HCT116 (cell line): Measurements from ENCODE around the gene GID4. TPM values are rescaled to one million over a fixed set of nuclear protein-coding genes. Genes with fewer than 3 reads are reported as not detected.

Source experiments
- ATAC-seq: fragments of 200-7000 bp; cut with Tn5 transposase; 2 replicates; pipeline ENCODE4 v1.9.1; 2020; ENCODE audit warnings: mild to moderate bottlenecking, moderate library complexity
- BruUV-seq: library from RNA; stranded (reverse); fragments of 400-500 nt; replicated peaks from 2 replicates; lab custom pipeline; 2021; lab: Mats Ljungman, UMichigan
- CTCF ChIA-PET: fragments of 300-600 bp; sonication (Branson Sonifier 250); formaldehyde crosslinking; loops from one replicate; lab custom pipeline; 2021; ENCODE audit warnings: antibody characterized with exemption; lab: Charles Lee
- POLR2A ChIA-PET: fragments of 300-600, 350-600 bp; sonication (Branson Sonifier 250); formaldehyde crosslinking; loops from one replicate; lab custom pipeline; 2021; ENCODE audit warnings: antibody characterized with exemption; lab: Charles Lee
- RAD21 ChIA-PET, 2 experiments: fragments of 300-600 bp; sonication (Branson Sonifier 250); formaldehyde crosslinking; loops; one replicate each; lab custom pipeline; 2023; ENCODE audit warnings: low total read pairs in 2 of 2; ENCODE audit not compliant: uncharacterized antibody in 2 of 2, unreplicated experiment in 2 of 2, low non-redundant PET in 1 of 2; lab: Charles Lee
- DNase-seq: peaks from one replicate; pipeline ENCODE4 v3.0.0-alpha.2; 2010; ENCODE audit warnings: low read depth, low spot score
- H2AFZ ChIP-seq: fragments of 200-600 bp; shearing (Covaris generic), sonication (generic); 2 replicates; pipeline ENCODE4 v1.6.1; 2017; ENCODE audit warnings: low read depth, mixed run types, mixed read lengths, antibody characterized with exemption, low read length; ENCODE audit not compliant: poor library complexity, severe bottlenecking
- H3K27ac ChIP-seq: 2 replicates; pipeline ENCODE4 v1.5.1; 2012; ENCODE audit warnings: low read depth, low read length
- H3K27me3 ChIP-seq: fragments of 200-600 bp; sonication (generic); 2 replicates; pipeline ENCODE4 v1.6.1; 2016; ENCODE audit warnings: mixed run types, low read length, mixed read lengths; ENCODE audit not compliant: insufficient read depth
- H3K36me3 ChIP-seq, 2 experiments: fragments of 200-500 bp in 1 of 2; fragments of 200-600 bp in 1 of 2; sonication (Bioruptor generic) in 1 of 2; sonication (generic) in 1 of 2; 2 replicates each; pipeline versions ENCODE4 v1.5.1 to v1.6.1; 2014 to 2016; ENCODE audit warnings: low read length in 2 of 2, inconsistent platforms in 1 of 2, mixed read lengths in 1 of 2, mixed run types in 1 of 2; ENCODE audit not compliant: insufficient read depth in 2 of 2, control insufficient read depth in 1 of 2
- H3K4me1 ChIP-seq, 2 experiments: fragments of 200-600 bp in 1 of 2; sonication (generic) in 1 of 2; 2 replicates each; pipeline versions ENCODE4 v1.5.1 to v1.6.1; 2012 to 2017; ENCODE audit warnings: low read length in 2 of 2, inconsistent platforms in 1 of 2, mild to moderate bottlenecking in 1 of 2, mixed read lengths in 1 of 2, mixed run types in 1 of 2, moderate library complexity in 1 of 2; ENCODE audit not compliant: insufficient read depth in 2 of 2, control insufficient read depth in 1 of 2
- H3K4me2 ChIP-seq: fragments of 200-600 bp; sonication (generic); 2 replicates; pipeline ENCODE4 v1.6.1; 2017; ENCODE audit warnings: mixed run types, low read length, mixed read lengths
- H3K4me3 ChIP-seq, 2 experiments: fragments of 200-600 bp in 1 of 2; sonication (generic) in 1 of 2; replicated peaks in 1 of 2; 2 replicates each; pipeline ENCODE4 v1.5.1; 2011 to 2016; ENCODE audit warnings: low read length in 2 of 2, control low read depth in 1 of 2, low read depth in 1 of 2, mild to moderate bottlenecking in 1 of 2, mixed read lengths in 1 of 2, mixed run types in 1 of 2
- H3K79me2 ChIP-seq: fragments of 200-600 bp; sonication (generic); 2 replicates; pipeline ENCODE4 v1.6.1; 2017; ENCODE audit warnings: mild to moderate bottlenecking, mixed run types, low read length, moderate library complexity, mixed read lengths; ENCODE audit not compliant: insufficient read depth
- H3K9ac ChIP-seq: fragments of 200-600 bp; sonication (generic); 2 replicates; pipeline ENCODE4 v1.6.1; 2016; ENCODE audit warnings: low read length, mixed read lengths
- H3K9me2 ChIP-seq: fragments of 200-600 bp; sonication (generic), shearing (Covaris generic); 2 replicates; pipeline ENCODE4 v1.6.1; 2017; ENCODE audit warnings: mixed run types, mild to moderate bottlenecking, moderate library complexity; ENCODE audit not compliant: insufficient read depth
- H3K9me3 ChIP-seq, 2 experiments: fragments of 200-500 bp in 1 of 2; fragments of 200-600 bp in 1 of 2; sonication (Bioruptor generic) in 1 of 2; sonication (generic) in 1 of 2; 2 replicates each; pipeline ENCODE4 v1.6.1; 2014 to 2017; ENCODE audit warnings: low read length in 2 of 2, mixed read lengths in 2 of 2, inconsistent platforms in 1 of 2, low read depth in 1 of 2, mild to moderate bottlenecking in 1 of 2, mixed run types in 1 of 2, moderate library complexity in 1 of 2; ENCODE audit not compliant: control insufficient read depth in 1 of 2, insufficient read depth in 1 of 2
- H4K20me1 ChIP-seq: fragments of 200-600 bp; sonication (generic), shearing (Covaris generic); 2 replicates; pipeline ENCODE4 v1.6.1; 2017; ENCODE audit warnings: mixed run types, mild to moderate bottlenecking, moderate library complexity; ENCODE audit not compliant: insufficient read depth
- ATF3 ChIP-seq: IDR thresholded peaks from 2 replicates; pipeline ENCODE4 v1.6.1; 2012
- CBX3 ChIP-seq: IDR thresholded peaks from 2 replicates; pipeline ENCODE4 v1.6.1; 2012; ENCODE audit warnings: low read depth
- CEBPB ChIP-seq: IDR thresholded peaks from 2 replicates; pipeline ENCODE4 v1.6.1; 2012; ENCODE audit warnings: low read depth
- EGR1 ChIP-seq: IDR thresholded peaks from 2 replicates; pipeline ENCODE4 v1.6.1; 2012; ENCODE audit warnings: low read depth
- ELF1 ChIP-seq: IDR thresholded peaks from 2 replicates; pipeline ENCODE4 v1.6.1; 2012; ENCODE audit warnings: low read depth, borderline replicate concordance
- EZH2 ChIP-seq: fragments of 200-600 bp; sonication (generic); IDR thresholded peaks from 2 replicates; pipeline ENCODE4 v1.6.1; 2017; ENCODE audit warnings: antibody characterized with exemption, mixed run types
- JUND ChIP-seq: IDR thresholded peaks from 2 replicates; pipeline ENCODE4 v1.6.1; 2012
- MAX ChIP-seq: IDR thresholded peaks from 2 replicates; pipeline ENCODE4 v1.6.1; 2012
- POLR2A ChIP-seq: IDR thresholded peaks from 2 replicates; pipeline ENCODE4 v1.7.0; 2011; ENCODE audit warnings: borderline replicate concordance; ENCODE audit not compliant: insufficient read depth, insufficient read length; ENCODE audit errors: extremely low read depth
- RAD21 ChIP-seq: IDR thresholded peaks from 2 replicates; pipeline ENCODE4 v1.6.1; 2012; ENCODE audit warnings: low read depth, mild to moderate bottlenecking
- SIN3A ChIP-seq: IDR thresholded peaks from 2 replicates; pipeline ENCODE4 v1.6.1; 2012; ENCODE audit warnings: low read depth
- SP1 ChIP-seq: IDR thresholded peaks from 2 replicates; pipeline ENCODE4 v1.6.1; 2012; ENCODE audit warnings: low read depth
- SRF ChIP-seq: IDR thresholded peaks from 2 replicates; pipeline ENCODE4 v1.6.1; 2012; ENCODE audit warnings: low read depth
- TCF7L2 ChIP-seq: IDR thresholded peaks from 2 replicates; pipeline ENCODE4 v1.7.0; 2011; ENCODE audit warnings: borderline replicate concordance, inconsistent platforms; ENCODE audit not compliant: insufficient read depth, insufficient read length; ENCODE audit errors: extremely low read depth
- YY1 ChIP-seq: IDR thresholded peaks from 2 replicates; pipeline ENCODE4 v1.6.1; 2011; ENCODE audit warnings: low read length, low read depth, moderate library complexity, mild to moderate bottlenecking; ENCODE audit not compliant: insufficient replicate concordance; ENCODE audit errors: extremely low read depth
- ZFX ChIP-seq: fragments of 450-650 bp; IDR thresholded peaks from 2 replicates; pipeline ENCODE4 v1.6.1; 2017
- intact Hi-C: fragments of 100-400 bp; cut with micrococcal nuclease; formaldehyde crosslinking; loops from 2 replicates; pipeline ENCODE4 v1.10.0; 2022
- total RNA-seq: library from RNA; stranded (reverse); gene quantifications from one replicate; pipeline ENCODE4 v1.2.1, GENCODE V29; 2021; ENCODE audit not compliant: unreplicated experiment

The GID4 gene
- total RNA-seq, 1 experiment from 2014 or later: 10.8 TPM

- Histone ChIP-seq H3K4me3 (no peak overlapping the region), H3K9me2 (no peaks in the 10 kb centered on the region), H3K36me3 (peaks cover 21 to 24% of the 10 kb centered on the region in 2 experiments; a peak in 3 of 4 replicates), H3K79me2 (peaks cover 15% of the 10 kb centered on the region), H4K20me1 (no peaks in the 10 kb centered on the region), H3K27ac (no peak overlapping the region), H3K9me3 (no peaks in the 10 kb centered on the region), H2AFZ (no peak overlapping the region), H3K27me3 (no peaks in the 10 kb centered on the region), H3K4me1 (peaks cover 0 to 4% of the 10 kb centered on the region in 2 experiments; a peak in 2 of 4 replicates), H3K9ac (no peak overlapping the region), H3K4me2 (no peak overlapping the region)
- DNase-seq (no peak), ATAC-seq (peak; percentile 10; the same call in 1 of the 2 replicates)
- BruUV-seq: no TSS peak
- intact Hi-C loops: no loop called here
- ChIA-PET POLR2A (no interaction called here), RAD21 (no interaction called here), CTCF (no interaction called here)
- TF ChIP-seq ZFX: no peak
- TF ChIP-seq JUND: no peak
- no peak for TF ChIP-seq SIN3A
- no peak for TF ChIP-seq TCF7L2
- TF ChIP-seq EZH2: no peak
- TF ChIP-seq CEBPB: no peak
- no peak for TF ChIP-seq POLR2A
- no peak for TF ChIP-seq CBX3
- TF ChIP-seq ATF3: no peak
Observed at GRCh38 chr17:18094409-18094807, 55.2 kb downstream of the GID4 start.

GRCh38 chr17:18099516-18099915, 60.3 kb downstream of the GID4 start:
- Histone ChIP-seq H4K20me1 (no peaks in the 10 kb centered on the region), H3K9me2 (no peaks in the 10 kb centered on the region), H3K27me3 (no peaks in the 10 kb centered on the region), H3K4me2 (no peak overlapping the region), H2AFZ (no peak overlapping the region)
- TF ChIP-seq ELF1 (no peak), SRF (no peak), ZFX (no peak), YY1 (no peak), EGR1 (no peak), RAD21 (no peak), SP1 (no peak), MAX (no peak)
- TF ChIP-seq, all 23 proteins: peak for 0
- intact Hi-C loops: no loop called here
- DNase-seq (no peak), ATAC-seq (no peak)
- Histone ChIP-seq H3K9ac (no peak overlapping the region), H3K79me2 (peaks cover 5% of the 10 kb centered on the region; the same call in 1 of the 2 replicates), H3K4me1 (no peaks in the 10 kb centered on the region), H3K36me3 (peaks cover 24 to 27% of the 10 kb centered on the region in 2 experiments; a peak in 3 of 4 replicates), H3K9me3 (no peaks in the 10 kb centered on the region), H3K27ac (no peak overlapping the region), H3K4me3 (no peak overlapping the region)
- ChIA-PET RAD21 (no interaction called here), POLR2A (no interaction called here), CTCF (no interaction called here)
- no TSS peak for BruUV-seq
